SK-N-DZ (cell line): Measurements from ENCODE around the gene KCNJ14. TPM values are rescaled to one million over a fixed set of nuclear protein-coding genes. Genes with fewer than 3 reads are reported as not detected.

Experiments
- DNase-seq: peaks from one replicate; pipeline ENCODE4 v3.0.0-alpha.2; 2015; ENCODE audit warnings: low spot score
- polyA plus RNA-seq, 2 experiments: library from polyadenylated mRNA; depleted of rRNA; stranded (reverse); fragments of >200 nt; gene quantifications; 2 replicates each; pipeline ENCODE4 v1.2.3, GENCODE V29; 2014

The KCNJ14 gene
- 0.14 and 0.38 TPM in 2 replicates for polyA plus RNA-seq (2014; cell fraction: cytosol; rRNA removed)
- 1.1 and 1.5 TPM in 2 replicates for polyA plus RNA-seq (2014; cell fraction: nucleus; rRNA removed)

DNA sequence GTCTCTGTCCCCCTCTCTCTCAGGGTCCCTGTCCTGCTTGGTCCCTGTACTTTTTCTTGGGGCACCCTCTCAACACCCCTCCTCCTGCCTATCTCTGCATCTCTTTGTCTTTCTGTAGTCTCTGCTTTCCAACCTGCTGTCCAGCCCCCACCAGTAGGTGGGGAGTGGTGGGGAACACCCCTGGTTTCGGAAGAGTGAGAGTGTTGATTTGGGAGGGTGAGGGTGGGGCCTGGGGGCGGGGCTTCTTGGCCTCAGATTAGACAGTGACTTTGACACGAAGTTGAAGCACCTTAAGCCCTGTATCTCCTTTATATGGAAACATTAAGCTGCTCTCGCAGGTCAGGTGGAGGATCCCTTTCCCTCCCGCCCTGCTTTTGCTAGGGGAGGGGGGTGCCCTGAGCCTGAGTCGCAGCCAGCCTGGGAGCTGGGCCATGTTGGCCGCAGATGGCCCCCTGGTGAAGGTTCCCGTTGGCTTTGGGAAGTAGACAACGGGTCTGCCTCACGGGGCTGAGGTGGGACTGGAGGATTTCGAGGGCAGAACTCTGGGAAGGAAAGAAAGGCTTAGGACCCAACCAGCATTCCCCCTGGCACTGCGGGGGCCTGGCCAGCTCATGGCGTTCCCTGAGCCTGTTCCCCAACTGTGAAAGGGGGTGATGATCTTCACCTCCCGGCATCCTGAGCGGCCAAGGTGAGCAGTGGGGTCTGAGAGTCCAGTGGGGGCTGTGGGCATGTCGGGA lies at the start of gene KCNJ14:
Gene KCNJ14 (plus strand): TSS at position 404 of the 737 bp plus-strand sequence. CDS start 6,151 bp downstream, outside the sequence.
- no peak for DNase-seq

GRCh38 chr19:48405850-48406249 lies 49.5 kb upstream of the KCNJ14 start:
- no peak for DNase-seq

- no peak for DNase-seq
Measured at GRCh38 chr19:48413879-48414587, 41.3 kb upstream of the KCNJ14 start.

DNA sequence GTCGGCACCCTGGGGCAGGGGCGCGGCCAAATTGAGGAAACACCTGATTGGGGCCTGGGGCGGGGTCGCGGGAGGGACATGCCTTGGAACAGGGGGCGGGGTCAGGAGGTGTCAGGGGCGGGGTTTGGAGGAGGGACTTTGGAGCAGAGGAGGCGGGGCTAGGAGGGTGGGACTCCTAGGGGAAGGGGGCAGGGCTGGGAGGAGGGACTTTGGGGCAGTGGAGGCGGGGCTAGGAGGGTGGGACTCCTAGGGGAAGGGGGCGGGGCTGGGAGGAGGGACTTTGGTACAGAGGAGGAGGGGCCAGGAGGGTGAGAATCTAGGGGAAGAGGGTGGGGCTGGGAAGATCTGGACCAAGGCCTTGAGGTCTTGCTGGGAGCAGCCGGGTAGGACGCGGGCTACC lies 40.0 kb upstream of the KCNJ14 start:
- DNase-seq = no peak

- no peak for DNase-seq
Measured at GRCh38 chr19:48415806-48416221, 39.6 kb upstream of the KCNJ14 start.

GRCh38 chr19:48417421-48417820 lies 38.0 kb upstream of the KCNJ14 start:
- no peak for DNase-seq

DNA sequence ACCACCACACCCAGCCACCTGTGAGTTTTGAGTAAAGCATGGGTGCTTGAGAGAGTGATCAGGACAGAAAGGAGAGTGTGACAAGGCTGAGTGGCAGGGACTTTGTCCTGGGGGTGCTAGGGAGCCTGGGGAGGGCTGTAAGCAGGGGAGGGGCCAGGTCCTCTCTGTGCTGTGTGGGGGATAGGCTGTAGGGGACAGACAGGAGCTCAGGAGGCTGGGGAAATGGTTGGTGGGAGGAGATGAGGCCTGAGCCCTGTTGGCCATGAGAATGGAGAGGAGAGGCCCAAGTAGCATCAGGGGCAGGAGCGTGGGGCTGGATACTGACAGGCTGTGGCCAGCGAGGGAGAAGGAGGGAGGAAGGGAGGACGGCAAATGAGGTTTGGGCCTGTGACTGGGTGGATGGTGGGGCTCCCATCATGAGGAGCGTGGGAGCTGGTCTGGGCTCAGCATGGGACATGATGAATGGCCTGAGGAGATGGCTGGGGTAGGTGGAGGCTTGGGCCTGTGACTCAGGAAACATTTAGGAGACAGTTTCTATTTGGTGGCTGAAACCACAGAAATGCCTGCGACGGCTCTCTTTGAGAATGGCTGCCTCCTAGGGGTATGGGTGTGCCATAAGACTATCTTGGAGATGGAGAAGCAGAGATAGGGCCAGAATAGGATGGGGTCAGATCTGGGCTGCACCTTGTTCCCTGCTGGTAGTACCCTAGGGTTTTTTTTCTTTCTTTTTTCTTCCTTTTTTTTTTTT lies 36.9 kb upstream of the KCNJ14 start:
- no peak for DNase-seq

DNA sequence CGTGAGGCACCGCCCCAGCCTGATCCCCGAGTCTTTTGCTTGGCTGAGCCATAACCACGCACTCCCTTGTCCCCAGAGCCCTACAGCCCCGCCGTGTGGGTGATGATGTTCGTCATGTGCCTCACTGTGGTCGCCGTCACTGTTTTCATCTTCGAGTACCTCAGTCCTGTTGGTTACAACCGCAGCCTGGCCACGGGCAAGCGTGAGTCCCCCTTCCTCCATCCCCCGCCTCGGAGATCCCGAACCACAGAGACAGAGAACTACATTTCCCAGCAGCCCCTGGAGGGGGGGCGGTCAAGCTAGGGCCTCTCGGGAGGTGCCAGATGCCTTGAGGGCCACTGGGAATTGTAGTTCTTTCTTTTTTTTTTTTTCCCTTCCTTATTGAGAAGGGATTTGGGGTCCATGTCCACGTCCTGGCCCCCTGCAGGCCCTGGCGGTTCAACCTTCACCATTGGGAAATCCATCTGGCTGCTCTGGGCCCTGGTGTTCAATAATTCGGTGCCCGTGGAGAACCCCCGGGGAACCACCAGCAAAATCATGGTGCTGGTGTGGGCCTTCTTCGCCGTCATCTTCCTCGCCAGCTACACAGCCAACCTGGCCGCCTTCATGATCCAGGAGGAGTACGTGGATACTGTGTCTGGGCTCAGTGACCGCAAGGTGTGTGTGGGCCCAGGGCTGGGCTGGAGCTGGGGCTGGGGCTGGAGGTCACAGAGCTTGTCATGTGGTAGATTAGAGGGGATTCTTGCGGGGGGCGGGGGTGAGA lies 36.0 kb upstream of the KCNJ14 start:
- DNase-seq = peak; percentile 81

- DNase-seq = no peak
Measured at GRCh38 chr19:48421548-48421947, 33.8 kb upstream of the KCNJ14 start.

DNA sequence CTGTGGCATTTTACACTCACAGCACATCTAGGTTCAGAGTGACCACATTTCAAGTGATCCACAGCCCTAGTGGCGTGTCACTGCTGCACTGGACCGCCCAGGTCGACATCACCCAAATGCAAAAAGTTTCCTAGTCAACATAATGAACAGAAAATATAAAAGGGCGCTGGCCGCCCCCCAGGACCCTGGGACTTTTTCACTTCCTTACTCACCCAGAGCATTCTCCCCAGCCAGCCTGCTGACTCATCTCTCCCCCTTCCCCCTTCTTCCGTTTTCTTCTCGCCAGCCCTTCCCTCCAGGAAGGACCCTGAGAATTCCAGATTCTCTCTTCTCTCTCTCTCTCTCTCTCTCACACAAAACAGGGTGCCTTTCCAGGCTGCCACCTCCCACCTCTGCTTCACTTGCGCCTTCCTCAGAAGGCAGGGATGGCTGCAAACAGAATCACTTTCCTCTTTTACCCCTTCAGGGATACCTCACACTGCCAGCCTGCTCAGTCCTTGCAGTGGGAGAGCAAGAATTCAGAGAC lies 30.6 kb upstream of the KCNJ14 start:
- DNase-seq = no peak

- no peak for DNase-seq
Measured at GRCh38 chr19:48428670-48429069, 26.7 kb upstream of the KCNJ14 start.

GRCh38 chr19:48433337-48433736 lies 22.0 kb upstream of the KCNJ14 start:
- DNase-seq = no peak

DNA sequence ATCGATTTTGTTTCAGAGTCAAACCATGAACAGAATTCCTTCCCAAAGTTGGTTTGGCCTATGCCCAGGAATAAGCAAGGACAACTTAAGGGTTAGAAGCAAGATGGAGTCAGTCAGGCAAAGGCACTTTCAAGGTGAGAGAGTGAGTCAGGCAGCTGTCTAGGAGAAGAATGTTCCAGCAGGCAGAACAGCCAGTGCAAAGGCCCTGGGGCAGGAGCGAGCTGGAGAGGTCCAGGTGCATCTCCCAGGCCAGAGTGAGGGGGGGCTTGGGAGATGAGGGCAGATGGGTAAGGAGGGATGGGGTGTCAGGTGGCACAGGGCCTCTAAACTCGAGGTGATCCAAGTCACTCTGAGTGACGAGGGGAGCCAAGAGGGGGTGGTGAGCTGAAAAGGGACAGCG lies 18.8 kb upstream of the KCNJ14 start:
- no peak for DNase-seq

DNA sequence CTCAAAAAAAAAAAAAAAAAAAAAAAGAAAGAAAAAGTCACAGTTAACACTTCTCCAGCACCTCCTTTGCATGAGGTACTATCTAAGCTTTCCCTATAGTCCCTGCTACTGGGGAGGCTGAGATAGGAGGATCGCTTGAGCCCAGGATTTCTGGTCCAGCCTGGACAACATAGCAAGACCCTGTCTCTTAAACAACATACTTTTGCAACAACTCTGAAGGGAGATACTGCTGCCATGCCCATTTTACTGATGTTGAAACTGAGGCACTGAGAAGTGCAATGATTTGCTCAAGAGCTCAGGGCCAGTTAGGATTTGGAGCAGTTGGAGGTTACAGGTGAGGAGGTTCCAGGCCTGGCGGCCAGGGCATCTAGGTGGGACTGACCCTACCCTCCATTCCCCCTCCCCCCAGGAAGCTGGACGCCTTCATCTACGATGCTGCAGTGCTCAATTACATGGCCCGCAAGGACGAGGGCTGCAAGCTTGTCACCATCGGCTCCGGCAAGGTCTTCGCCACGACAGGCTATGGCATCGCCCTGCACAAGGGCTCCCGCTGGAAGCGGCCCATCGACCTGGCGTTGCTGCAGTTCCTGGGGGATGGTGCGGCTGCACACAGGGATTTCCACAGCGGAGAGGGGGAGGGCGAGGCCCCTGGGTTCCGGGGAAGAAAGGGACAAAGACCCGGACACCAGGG lies 13.9 kb upstream of the KCNJ14 start:
- DNase-seq = no peak

DNA sequence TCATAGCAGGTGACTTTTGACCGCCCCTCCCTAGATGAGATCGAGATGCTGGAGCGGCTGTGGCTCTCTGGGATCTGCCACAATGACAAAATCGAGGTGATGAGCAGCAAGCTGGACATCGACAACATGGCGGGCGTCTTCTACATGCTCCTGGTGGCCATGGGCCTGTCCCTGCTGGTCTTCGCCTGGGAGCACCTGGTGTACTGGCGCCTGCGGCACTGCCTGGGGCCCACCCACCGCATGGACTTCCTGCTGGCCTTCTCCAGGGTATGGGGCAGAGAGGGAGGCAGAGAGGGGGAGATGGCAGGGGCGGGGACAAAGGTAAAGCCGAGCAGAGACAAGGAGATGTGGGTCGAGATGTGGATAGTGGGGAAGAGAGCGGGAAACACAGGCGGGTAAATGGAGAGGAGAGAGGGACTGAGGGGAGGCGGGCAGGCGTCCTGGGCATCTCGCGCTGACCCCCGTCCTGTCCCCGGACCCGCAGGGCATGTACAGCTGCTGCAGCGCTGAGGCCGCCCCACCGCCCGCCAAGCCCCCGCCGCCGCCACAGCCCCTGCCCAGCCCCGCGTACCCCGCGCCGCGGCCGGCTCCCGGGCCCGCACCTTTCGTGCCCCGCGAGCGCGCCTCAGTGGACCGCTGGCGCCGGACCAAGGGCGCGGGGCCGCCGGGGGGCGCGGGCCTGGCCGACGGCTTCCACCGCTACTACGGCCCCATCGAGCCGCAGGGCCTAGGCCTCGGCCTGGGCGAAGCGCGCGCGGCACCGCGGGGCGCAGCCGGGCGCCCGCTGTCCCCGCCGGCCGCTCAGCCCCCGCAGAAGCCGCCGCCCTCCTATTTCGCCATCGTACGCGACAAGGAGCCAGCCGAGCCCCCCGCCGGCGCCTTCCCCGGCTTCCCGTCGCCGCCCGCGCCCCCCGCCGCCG lies 13.0 kb upstream of the KCNJ14 start:
- no peak for DNase-seq

- DNase-seq = no peak
Measured at GRCh38 chr19:48443256-48443655, 12.1 kb upstream of the KCNJ14 start.

DNA sequence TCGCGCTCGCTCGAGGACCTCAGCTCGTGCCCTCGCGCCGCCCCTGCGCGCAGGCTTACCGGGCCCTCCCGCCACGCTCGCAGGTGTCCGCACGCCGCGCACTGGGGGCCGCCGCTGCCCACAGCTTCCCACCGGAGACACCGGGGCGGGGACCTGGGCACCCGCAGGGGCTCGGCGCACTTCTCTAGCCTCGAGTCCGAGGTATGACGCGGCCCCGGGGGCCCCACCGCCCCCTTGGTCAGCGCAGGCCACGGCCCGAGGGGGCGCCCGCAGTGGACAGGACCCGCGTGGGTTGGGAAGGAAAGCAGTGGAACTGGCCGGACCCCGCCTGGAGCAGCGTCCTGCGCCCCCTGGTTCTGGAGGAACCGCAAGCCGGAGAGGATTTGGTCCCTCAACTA lies 11.6 kb upstream of the KCNJ14 start:
- DNase-seq = no peak

DNA sequence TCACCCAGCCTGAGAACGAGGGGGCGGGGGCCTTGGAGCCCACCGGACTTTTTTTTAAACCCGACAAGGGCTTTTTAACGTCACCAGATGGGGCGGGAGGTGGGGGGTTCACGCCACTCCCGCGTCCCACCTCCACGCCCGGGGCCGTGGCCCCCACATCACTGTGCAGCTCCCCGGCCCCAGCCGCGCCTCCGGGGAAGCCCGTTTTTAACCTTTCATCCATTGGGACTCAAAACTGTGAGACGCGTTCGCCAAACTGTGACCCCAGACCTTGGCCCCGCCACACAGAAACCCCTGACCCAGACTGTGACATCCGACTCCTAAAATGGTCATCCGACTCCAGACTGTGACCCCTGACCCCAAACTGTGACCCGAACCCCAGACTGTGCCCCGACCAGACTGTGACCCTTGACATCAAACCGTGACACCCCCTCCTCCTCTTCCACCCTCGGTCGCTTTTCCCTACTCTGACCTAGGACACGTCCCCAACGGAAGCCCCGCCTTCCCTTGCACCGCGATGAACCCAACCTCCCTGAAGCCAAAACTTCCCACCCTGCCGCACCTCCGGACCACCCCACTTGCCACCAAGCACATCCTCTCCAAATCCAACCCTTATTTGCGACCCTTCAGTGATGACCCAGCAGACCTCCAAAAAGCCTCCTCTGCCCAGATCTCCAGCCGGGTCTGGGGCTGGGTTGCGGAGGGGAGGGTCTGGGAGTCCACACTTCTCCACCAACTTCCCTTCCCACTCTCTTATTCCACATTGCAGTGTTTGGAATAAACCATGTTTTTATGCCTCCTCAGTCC lies 11.0 kb upstream of the KCNJ14 start:
- no peak for DNase-seq

DNA sequence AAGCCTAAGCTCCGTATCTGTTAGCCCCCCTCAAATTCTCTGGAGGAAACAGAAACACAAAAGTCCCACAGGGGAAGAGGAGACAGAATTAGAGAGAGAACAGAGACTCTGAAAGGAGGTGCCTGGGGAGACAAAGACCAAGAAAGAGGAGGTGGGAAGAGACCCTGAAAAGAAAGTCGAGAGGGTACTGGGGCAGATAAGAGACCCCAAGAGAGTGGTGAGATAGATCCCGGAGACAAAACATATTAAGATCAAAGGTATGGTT lies 10.5 kb upstream of the KCNJ14 start:
- DNase-seq = no peak
